ENCODE measurements around the gene SLC6A3.
A peak's percentile ranks its signal among the peaks of the same experiment; 100 is the strongest.

SLC6A3 gene

DNA sequence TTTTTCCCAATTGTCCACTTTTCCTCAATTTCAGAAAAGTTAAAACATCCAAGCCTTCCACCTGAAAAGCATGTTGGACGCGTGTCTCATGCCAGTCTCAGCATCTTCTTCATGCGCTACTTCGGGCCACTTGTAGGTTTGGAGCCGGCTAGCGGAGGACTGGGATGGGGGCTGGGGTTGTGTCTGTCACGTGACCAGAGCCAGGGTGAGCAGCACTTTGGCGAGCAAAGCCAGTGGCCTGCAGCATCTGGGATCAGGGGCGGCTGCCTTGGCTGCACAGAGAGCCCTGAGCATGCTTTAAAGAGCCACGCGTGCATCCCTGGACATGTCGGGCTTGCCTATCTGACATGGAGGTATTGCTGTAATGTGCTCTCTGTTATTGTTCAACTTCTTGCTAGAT lies 41.2 kb downstream of the SLC6A3 start:
- DNase-seq = no peak

DNA sequence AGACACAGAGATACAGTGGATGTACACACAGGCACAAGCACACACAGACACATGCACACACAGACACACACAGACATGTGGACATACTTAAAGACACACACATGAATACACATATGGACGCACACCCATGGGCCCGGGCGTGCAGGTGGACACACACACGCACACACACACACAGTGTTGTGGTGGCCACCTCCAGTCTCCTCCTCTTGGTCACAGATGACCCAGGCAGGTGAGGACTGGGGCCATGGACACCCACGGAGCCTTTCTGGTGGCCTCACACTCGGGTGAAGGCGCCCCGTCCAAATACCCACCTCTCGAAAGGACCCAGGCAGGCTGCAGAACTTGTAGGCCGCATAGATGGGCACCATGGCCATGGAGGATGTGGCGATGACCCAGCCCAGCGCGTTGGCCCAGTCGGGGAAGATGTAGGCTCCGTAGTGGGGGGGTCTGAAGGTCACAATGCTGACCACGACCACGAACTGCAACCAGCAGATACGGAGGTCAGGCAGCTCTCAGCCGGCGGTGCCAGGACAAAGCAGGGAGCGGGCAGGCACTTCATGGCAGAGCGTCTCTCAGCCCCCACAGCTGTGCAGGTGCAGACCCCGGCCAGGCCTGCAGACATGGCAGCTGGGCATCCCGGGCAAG lies 42.5 kb downstream of the SLC6A3 start:
- no peak for DNase-seq

DNA sequence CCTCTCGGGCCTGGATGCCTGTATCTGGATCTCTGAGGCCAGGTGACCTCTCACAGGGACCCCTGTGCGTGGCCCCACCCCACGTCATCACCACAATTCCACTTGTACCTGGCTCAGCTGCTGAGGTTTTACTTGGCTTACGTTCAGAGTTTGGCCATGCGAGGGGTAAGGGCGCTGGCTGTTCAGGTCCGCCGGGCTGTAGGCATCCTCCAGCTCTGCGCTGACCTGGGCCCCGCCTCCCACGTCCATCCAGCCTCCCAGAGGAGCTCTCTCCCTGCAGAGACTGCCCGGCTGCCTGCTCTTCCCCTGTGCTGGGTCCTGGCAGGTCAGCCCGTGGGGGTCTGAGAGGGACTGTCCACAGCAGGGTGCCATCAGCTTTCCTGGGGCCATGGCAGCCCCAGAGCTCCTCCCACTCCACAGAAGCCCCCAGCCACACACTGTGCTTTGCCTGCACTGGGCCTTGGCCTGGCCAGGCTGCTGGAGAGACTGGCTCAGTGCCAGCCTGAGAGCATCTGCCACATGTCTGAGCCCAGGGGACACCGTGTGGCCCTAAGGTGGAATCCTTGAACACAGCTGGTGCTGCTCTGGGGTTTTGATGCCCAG lies 43.6 kb downstream of the SLC6A3 start:
- no peak for DNase-seq

DNA sequence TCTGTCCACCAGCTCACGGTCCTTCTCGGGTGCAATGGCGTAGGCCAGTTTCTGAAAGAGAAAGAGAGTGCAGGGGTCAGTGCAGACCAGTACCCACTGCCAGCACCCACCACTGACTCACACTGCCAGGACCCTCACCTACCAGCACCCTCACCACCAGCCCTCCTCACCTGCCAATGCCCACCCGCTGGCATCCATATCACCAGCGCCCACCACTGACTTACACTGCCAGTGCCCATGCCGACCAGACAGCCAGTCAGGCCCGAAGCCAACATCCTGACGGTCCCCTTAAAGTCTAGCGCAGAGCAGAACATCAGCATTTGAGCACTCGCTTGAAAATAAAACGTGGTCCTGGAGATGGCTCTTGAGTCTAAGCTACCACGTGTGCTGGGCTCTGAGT lies 44.3 kb downstream of the SLC6A3 start:
- DNase-seq = no peak

DNA sequence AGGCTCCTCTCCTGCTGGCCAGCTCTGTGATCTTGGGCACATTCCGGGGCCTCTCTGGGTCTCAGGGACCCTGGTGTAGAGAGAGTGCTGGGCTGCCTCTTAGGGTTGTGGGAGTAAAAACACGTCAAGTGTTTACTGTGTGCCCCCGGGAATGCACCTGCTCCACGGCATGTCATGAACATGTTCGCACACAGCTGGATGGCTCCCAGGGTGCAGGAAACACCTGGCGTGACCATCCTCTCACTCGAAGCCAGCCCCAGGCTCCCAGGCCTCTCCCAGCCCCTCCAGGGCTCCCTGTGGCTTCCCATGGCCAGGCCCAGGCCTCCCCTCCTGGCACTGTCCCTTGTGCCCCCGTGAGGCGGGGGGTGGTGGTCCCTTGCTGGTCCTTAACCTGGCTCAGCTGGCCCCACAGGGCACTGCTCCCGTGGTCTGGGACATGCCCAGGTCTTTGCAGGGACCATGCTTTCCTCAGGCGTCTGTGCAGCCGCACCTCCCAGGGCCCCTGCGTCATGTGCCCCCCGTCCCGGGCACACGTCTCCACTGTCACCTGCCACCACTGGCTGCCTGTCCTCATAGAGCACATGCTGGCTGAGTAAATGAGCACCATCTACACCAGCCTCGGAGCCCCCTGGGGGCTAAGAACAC lies 44.9 kb downstream of the SLC6A3 start:
- DNase-seq = no peak

DNA sequence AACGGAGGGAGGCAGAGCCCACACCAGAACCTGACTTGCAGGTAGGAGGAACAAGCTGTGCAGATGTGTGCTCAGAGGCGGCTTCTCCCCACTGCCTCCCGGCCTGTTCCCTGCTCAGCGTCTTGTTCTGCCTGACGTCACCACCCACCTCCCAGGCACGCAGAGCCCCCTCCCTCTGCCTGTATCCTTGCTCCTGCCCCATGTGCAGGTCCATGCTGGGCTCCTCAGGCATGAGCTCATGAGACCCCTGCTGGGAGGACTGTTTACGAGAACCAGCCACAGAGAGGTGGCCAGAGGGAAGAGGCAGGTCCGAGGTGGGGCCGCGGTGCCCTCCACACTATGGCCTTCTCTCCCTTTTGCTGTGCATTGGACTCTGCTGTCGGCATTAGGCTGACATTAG lies 45.5 kb downstream of the SLC6A3 start:
- DNase-seq = no peak

DNA sequence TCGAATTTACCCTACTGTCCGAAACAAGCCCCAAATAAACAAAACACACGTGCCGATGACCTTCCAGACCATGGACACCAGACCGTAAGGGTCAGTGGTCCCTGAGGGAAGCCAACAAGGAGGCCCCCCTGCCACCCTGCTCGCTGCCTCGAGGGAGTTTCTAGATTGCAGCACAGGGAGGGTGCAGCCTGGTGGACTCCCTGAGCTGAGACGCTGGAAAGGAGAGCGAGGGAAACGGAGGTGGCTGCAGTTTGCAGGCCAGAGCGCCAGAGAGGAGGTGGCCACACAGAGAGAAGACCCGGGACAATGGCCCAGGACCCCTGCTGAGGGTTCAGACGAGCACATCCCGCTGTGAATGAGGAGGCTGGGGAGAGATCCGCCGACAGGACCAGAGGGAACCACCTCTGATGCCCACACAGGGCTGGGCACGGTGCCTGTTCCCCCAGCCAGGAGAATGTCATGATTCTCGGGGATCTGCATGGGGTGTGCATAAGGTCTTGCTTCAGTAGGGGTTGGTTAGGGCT lies 48.9 kb downstream of the SLC6A3 start:
- no peak for DNase-seq

DNA sequence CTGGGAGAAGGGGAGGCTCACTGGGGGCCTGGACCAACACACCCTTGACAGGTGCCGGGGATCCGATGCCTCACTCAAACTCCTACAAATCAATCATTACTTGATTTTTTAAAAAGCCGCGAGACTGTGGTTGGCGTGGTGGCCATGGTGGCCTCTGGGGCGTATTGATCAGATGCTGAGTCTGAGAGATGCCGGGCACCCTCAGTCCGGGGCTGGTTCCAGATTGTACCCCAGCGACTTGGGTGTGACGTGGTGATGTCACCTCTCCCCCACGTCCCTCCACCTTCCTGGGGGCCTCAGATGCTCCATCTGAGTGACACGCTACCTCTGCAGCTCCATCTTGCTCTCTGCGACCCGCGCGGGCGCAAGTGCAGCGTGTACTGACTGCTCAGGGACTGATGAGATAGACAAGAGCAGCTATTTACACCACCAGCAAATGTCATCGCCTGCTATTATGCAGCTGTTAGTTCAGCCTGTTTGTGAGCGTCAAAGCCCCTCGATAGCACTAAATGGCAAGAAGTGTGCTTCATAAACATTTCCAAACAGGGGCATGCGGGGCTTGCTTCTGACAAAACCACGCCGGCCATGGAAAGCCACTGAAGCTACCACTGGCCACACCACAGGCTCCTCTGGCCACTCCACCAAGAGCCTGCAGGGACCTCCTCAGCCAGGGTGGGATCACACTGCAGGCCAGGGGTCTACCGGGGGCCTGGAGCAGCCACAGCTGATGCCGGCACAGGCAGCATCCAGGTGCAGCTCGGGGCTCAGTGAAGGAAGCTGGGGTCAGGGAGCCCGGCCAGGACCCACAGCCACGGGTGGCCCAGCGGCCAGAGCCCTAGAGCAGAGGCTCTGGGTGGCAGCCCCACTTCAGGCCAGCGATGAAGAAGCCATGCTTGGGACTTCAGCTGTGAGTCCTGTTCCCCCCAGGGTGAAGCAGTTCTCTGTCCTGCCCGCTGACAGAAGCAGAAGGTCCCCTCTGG lies 50.1 kb downstream of the SLC6A3 start:
- no peak for DNase-seq

DNA sequence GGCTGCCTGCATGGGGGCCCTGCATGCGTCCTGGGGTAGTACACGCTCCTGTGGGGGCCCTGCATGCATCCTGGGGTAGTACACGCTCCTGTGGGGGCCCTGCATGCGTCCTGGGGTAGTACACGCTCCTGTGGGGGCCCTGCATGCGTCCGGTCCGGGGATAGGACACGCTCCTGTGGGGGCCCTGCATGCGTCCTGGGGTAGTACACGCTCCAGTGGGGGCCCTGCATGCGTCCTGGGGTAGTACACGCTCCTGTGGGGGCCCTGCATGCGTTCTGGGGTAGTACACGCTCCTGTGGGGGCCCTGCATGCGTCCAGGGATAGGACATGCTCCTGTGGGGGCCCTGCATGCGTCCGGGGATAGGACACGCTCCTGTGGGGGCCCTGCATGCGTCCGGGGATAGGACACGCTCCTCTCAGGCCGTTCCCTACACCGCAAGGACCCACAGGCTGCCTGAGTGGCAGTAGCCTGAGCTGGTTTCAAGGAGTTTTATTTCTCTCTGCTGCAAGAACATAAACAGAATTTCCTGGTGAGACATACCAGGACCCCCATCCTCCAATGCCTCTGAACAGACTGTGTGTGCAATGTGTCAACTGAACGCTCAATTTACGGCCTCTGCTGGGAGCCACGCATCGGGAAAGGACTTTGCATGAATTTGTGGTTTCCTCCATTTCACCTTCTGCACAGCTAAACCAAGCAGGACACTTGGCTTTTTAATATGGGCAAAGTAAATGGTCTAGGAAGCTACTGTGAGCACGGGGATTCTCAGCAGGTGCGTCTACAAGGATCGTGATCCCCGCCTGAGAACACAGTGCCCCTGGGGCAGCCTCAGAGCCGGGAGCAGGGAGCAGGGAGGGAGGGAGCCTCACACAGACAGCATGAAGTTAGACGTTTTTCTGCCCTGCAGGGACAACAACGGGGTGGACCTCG lies 51.4 kb downstream of the SLC6A3 start:
- no peak for DNase-seq

DNA sequence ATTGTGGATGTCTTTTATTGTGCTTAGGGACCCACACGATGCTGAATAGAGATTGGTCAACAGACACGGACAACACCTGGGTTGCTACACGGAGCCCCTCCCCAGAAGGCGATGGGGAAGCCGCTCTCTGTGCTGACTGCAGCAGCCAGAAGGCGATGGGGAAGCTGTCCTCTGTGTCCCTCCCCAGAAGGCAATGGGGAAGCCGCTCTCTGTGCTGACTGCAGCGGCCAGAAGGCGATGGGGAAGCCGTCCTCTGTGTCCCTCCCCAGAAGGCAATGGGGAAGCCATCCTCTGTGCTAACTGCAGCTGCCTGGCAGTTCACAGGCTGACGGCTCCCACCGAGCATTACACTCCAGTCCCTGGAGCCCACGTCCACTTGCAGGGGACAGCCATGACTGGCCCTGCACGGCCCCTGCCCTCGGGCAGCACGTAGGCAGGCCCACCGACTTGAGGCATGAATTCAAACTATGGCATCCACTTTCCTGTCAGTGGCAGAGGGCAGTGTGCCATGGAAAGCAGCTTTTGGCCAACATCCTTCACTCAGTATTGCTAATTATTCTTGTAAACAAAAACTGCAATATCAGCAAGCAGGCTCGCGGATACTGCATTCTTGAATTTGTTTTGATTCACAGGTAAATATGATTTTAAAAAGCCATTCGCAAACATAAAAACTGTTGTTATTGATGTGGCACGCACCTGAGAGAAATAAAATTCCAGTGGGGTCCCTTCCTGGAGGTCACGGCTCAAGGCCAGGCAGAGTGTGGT lies 52.3 kb downstream of the SLC6A3 start:
- DNase-seq = no peak

DNA sequence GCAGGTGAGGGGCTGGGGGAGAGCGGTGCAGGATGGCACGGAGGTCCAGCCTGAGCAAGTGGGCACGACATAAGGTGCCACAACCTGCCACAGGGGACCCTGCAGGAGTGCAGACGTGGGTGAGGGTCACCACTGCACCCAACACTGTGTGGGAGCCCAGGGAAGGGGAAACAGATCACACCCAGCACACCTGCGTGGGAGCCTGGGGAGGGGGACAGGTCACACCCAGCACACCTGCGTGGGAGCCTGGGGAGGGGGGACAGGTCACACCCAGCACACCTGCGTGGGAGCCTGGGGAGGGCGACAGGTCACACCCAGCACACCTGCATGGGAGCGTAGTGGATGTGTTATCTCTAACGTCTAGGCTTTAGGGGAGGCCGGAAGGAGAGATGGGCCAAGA lies 53.0 kb downstream of the SLC6A3 start:
- no peak for DNase-seq

DNA sequence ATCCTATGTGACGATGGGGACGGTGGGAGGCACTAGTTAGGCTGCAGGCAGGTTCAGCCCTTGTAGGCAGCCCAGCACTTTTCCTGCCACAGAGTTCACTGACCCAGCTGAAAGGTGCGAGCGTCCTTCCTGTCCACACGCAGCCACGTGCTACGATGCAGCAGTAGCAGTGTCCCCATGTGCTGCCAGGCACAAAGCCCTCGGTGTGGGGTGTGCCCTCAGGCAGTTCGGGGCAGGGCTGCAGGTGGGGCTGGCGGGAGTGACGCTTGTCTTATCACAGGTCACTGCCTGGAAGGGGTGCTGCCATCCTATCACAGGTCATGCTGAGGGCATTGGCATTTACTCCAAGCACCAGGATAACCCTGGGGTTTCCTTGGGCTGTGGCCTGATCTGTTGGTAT lies 53.5 kb downstream of the SLC6A3 start:
- no peak for DNase-seq

DNA sequence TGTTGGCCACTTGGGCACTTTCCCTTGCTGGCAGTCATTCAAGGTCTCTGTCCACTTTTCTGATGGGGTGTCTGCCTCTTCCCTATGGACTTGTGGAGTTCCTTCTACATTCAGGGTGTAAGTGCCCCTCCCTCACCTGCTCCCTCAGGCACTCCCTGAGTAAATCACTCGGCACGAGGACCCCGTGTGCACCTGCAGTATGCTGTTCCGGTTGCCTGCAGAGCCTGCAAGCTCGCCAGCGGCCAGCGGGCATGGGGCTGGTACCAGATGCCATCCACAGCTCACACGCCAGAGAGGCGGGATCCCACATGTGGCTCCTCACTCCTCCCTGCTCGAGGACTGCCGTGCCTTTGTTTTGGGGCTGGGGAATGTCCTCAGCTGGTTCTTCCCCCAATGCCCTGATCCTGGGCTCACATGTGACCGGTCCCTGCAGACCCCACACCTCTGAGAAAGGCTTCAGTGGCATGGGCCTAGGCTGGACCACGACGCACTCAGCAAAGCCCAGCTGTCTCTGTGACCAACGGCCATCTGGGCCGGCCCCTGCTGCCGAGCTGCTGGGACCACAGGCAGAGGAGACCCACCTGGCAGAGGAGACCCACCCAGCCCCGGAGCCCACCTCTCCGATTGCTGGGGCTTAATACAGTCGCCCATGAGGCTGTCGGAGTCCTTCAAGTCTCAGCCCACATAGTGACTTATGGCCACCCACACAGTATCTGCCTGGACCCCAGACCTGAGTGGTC lies 54.2 kb downstream of the SLC6A3 start:
- no peak for DNase-seq

DNA sequence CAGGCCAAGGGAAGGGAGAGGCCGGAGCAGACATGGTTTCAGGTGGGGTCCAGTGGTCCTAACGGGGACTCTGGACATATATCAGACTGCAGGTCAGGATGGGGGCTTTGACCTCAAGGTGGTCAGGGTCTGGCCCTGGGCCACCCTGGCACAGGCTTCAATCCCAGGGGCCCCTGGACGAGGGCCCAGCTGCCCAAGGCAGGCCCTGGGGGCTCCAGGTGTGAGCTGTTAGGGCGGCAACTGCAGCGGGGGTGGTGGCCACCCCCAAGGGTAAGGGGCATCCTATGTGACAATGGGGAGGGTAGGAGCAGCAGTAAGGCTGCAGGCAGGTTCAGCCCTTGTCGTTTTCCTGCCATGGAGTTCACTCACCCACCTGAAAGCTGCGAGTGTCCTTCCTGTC lies 54.9 kb downstream of the SLC6A3 start:
- no peak for DNase-seq

DNA sequence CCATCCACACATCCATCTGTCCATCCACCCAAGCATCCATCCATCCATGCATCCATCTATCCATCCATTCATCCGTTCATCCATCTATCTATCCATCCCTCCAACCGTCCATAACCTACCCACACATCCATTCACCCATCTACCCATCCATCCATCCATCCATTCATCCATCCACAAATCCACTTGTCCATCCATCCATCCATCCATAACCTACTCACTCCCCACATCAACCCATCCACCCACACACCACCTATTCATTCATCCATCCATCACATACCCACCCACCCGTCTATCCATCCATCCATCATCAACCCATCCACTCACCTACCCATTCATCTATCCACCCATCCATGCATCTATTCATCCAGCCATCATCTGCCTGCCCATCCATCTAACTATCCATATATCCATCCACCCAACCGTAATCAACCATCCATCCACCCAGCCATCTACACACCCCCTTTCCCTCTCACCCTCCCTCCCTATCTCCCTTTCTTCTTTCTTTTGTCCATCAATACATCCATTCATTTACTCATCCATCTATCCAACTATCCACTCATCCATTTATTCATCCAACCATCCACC lies 56.8 kb downstream of the SLC6A3 start:
- no peak for DNase-seq

DNA sequence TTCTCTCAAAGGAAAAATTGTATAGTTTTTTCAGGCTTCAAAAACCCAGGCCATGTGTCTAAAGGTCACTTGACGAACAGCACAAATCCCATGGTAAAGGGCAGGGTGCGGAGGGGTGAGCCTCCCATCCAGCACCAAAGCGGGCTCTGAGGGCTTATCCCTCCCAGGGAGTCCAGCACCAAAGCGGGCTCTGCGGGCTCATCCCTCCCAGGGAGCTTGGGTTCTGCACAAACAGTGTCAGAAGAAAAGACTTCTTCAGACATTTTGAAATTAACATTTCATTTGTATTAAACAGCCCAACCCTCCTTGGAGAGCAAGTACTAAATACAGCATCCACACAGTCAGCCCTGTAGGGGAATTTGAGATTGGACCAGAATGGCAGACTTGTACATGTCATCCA lies 57.4 kb downstream of the SLC6A3 start:
- DNase-seq = no peak

DNA sequence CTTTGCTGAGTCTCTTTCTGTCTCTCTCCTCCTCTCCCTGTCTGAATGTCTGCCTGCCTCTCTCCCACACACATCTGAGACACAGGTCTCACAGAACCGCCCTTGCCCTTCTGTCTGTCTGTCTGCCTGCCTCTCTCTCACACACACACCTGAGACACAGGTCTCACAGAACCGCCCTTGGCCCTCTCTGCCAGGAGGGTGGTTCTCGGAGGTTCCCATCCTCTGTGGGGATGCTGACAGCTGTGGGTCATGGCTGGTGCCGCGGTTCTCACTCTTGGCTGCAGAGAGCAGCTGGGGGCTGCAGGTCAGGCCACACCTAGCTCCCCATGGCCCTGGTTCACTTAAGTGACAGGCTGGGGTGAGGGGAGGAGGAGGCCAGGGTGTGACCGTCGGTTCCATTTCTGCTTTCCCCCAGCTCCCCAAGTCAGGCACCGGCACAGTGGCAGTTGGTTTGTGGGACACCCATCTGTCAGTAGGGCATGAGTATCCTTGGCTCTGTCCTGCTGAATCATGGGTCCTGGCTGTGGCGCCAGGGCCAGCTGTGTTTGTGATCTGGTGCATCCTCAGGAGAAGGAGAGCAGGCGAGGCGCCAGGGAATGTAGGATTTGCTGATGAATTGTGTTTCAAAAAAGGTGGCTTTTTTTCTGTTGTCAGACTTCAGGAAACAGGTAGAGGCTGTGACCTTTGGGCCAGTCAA lies 58.0 kb downstream of the SLC6A3 start:
- DNase-seq = no peak

DNA sequence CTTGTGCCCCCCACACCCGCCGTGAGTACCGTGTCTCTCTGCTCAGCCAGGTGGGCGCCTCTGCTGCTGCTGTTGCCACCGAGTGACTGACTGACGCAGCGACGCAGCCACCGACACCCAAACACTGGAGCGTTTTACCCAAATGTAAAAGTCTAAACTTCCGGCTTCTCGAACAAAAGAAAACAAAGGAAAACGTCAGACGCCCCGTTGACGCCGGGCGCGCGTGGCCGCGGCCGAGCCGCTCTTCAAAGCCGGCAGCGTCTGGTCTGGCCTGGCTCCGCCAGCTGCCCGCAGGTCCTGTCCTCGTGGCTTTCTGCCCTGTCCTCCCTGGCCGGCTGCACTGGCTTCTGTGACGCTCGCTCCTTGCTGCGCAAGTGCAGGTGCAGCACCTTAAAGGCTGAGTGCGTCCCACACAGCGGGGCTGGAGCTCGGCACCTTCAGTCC lies 58.9 kb downstream of the SLC6A3 start:
- peak; percentile 74 for DNase-seq
